Hepatocyte (in vitro differentiated cells): ENCODE data around the gene SULT2A1.

Source experiments
- CTCF ChIP-seq: fragments of 200-600 bp; sonication (generic); IDR thresholded peaks from 2 replicates; pipeline ENCODE4 v1.5.1; 2016; ENCODE audit warnings: antibody characterized with exemption, mild to moderate bottlenecking; ENCODE audit not compliant: poor library complexity
- EZH2 ChIP-seq: fragments of 200-600 bp; sonication (generic); IDR thresholded peaks from 2 replicates; pipeline ENCODE4 v1.6.1; 2016; ENCODE audit warnings: antibody characterized with exemption, mild to moderate bottlenecking, borderline replicate concordance
- EZH2phosphoT487 ChIP-seq: fragments of 200-600 bp; sonication (generic); IDR thresholded peaks from one replicate; pipeline ENCODE4 v1.6.1; 2018; ENCODE audit warnings: antibody characterized with exemption, mild to moderate bottlenecking, low read depth, moderate library complexity; ENCODE audit not compliant: unreplicated experiment, severe bottlenecking

GRCh38 chr19:47839411-47839810 is 46.7 kb downstream of the SULT2A1 start:
- TF ChIP-seq EZH2phosphoT487 (no peak), CTCF (no peak), EZH2 (no peak)
